Neural progenitor cell (in vitro differentiated cells): ENCODE results near the gene CLECL1.

ENCODE experiments used
- CTCF ChIP-seq: fragments of 200-600 bp; sonication (generic); IDR thresholded peaks from 2 replicates; pipeline ENCODE4 v1.5.1; 2017; ENCODE audit warnings: antibody characterized with exemption, mild to moderate bottlenecking
- EZH2 ChIP-seq: fragments of 200-600 bp; sonication (generic); IDR thresholded peaks from 2 replicates; pipeline ENCODE4 v1.6.1; 2017; ENCODE audit warnings: antibody characterized with exemption, mild to moderate bottlenecking, moderate library complexity

GRCh38 chr12:9740106-9740750 is 7.3 kb upstream of the CLECL1 start:
- TF ChIP-seq CTCF = no peak
- TF ChIP-seq EZH2 = no peak
